HepG2 (cell line): Measurements from ENCODE around the gene ACAT2.

Experiments
- CHD4 ChIP-seq: fragments of 200-600 bp; sonication (generic); IDR thresholded peaks from 2 replicates; pipeline ENCODE4 v1.7.0; 2017; ENCODE audit warnings: mild to moderate bottlenecking, low read length, borderline replicate concordance
- PHB2 ChIP-seq: fragments of 450-650 bp; IDR thresholded peaks from 2 replicates; pipeline ENCODE4 v1.6.1; 2018; ENCODE audit not compliant: partially characterized antibody
- REST ChIP-seq, 2 experiments: IDR thresholded peaks; 2 replicates each; pipeline ENCODE4 v1.6.1; 2011 to 2012; ENCODE audit warnings: low read length in 2 of 2, borderline replicate concordance in 1 of 2, low read depth in 1 of 2, mild to moderate bottlenecking in 1 of 2, moderate library complexity in 1 of 2
- ZBTB21 ChIP-seq: sonication (generic); formaldehyde crosslinking; IDR thresholded peaks from 2 replicates; pipeline ENCODE4 v1.4.0; 2020; ENCODE audit warnings: missing genetic modification reagents

GRCh38 chr6:159809149-159809548 is 47.3 kb downstream of the ACAT2 start:
- TF ChIP-seq REST (IDR thresholded peaks at IDR 0.05; ENCODE audit: borderline replicate concordance in 1 of 2, low read depth in 1 of 2, low read length in 2 of 2) (no peak), CHD4 (no peak), PHB2 (no peak), ZBTB21 (no peak)
